Measurements from ENCODE around the gene OR10J1.
"Not testable (repeated sequence)": the region's sequence is repeated elsewhere in the genome, so short reads cannot be mapped to it uniquely, and the experiment has no call there.

The OR10J1 gene

GRCh38 chr1:159448181-159448580 lies 8.7 kb downstream of the OR10J1 start:
- no peak for DNase-seq (ENCODE audit: low read depth)
- TF ChIP-seq CTCF (IDR thresholded peaks at IDR 0.05; ENCODE audit: low read length, missing control alignments), result no peak
- H3K4me3 ChIP-seq (replicated peaks; ENCODE audit: low read depth, low read length), result no peak overlapping the region

GRCh38 chr1:159449605-159450004 lies 10.1 kb downstream of the OR10J1 start:
- not testable (repeated sequence) for H3K4me3 ChIP-seq (replicated peaks; ENCODE audit: low read depth, low read length); DNase-seq (ENCODE audit: low read depth)

GRCh38 chr1:159459551-159459950 lies 20.0 kb downstream of the OR10J1 start:
- TF ChIP-seq CTCF (IDR thresholded peaks at IDR 0.05; ENCODE audit: low read length, missing control alignments), result no peak
- DNase-seq (ENCODE audit: low read depth), result no peak
- no peak overlapping the region for H3K4me3 ChIP-seq (replicated peaks; ENCODE audit: low read depth, low read length)

GRCh38 chr1:159465191-159465603 lies 25.7 kb downstream of the OR10J1 start:
- DNase-seq (ENCODE audit: low read depth), result no peak
- TF ChIP-seq CTCF (IDR thresholded peaks at IDR 0.05; ENCODE audit: low read length, missing control alignments), result no peak
- no peak overlapping the region for H3K4me3 ChIP-seq (replicated peaks; ENCODE audit: low read depth, low read length)

- DNase-seq (ENCODE audit: low read depth), result no peak
- no peak for TF ChIP-seq CTCF (IDR thresholded peaks at IDR 0.05; ENCODE audit: low read length, missing control alignments)
- no peak overlapping the region for H3K4me3 ChIP-seq (replicated peaks; ENCODE audit: low read depth, low read length)
Observed at GRCh38 chr1:159468321-159468720, 28.8 kb downstream of the OR10J1 start.

- TF ChIP-seq CTCF (IDR thresholded peaks at IDR 0.05; ENCODE audit: low read length, missing control alignments), result no peak
- H3K4me3 ChIP-seq (replicated peaks; ENCODE audit: low read depth, low read length), result no peak overlapping the region
- peak; percentile 10 for DNase-seq (ENCODE audit: low read depth)
Observed at GRCh38 chr1:159469921-159470533, 30.5 kb downstream of the OR10J1 start.

GRCh38 chr1:159473335-159473734 lies 33.8 kb downstream of the OR10J1 start:
- peak; percentile 91 for DNase-seq (ENCODE audit: low read depth)
- TF ChIP-seq CTCF (IDR thresholded peaks at IDR 0.05; ENCODE audit: low read length, missing control alignments), result no peak
- no peak overlapping the region for H3K4me3 ChIP-seq (replicated peaks; ENCODE audit: low read depth, low read length)
